SH-SY5Y (cell line): ENCODE data around the gene HMCES.

ENCODE experiments used
- GATA2 ChIP-seq: IDR thresholded peaks from 2 replicates; pipeline ENCODE4 v1.6.1; 2011; ENCODE audit warnings: mild to moderate bottlenecking, low read depth, low read length
- GATA3 ChIP-seq: IDR thresholded peaks from 2 replicates; pipeline ENCODE4 v1.6.1; 2011; ENCODE audit warnings: low read depth, mild to moderate bottlenecking, low read length, moderate library complexity

Gene HMCES, protein sequence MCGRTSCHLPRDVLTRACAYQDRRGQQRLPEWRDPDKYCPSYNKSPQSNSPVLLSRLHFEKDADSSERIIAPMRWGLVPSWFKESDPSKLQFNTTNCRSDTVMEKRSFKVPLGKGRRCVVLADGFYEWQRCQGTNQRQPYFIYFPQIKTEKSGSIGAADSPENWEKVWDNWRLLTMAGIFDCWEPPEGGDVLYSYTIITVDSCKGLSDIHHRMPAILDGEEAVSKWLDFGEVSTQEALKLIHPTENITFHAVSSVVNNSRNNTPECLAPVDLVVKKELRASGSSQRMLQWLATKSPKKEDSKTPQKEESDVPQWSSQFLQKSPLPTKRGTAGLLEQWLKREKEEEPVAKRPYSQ

DNA sequence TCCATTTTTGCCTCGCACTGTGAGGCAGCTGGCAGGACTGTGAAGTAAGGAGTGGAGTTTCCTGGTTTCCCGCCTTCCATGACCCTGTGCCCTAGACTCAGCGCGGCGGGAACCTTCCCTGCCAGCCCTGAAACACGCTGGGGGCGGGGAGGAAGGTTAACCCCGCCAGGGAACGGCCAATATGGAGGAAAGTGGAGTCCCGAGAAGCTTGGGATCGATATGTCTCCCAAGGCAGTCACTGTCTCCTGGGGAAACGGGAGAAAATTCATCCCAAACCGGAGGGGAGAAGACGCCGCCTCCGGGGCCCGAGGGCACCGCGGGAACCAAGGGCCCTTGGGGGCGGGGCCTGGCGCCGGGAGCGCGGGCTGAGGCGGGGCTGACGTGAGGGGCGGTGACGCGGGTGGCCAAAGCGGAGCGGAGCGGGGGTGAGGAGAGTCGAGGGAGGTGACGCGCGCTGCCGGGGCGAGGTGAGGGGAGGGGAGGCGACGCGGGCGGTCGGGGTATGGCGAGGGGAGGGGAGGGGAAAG lies at the start of gene HMCES:
HMCES (plus strand) TSS at position 432 of the 527 bp plus-strand sequence. CDS start 863 bp downstream, outside the sequence.
- TF ChIP-seq GATA2 (no peak), GATA3 (no peak)

DNA sequence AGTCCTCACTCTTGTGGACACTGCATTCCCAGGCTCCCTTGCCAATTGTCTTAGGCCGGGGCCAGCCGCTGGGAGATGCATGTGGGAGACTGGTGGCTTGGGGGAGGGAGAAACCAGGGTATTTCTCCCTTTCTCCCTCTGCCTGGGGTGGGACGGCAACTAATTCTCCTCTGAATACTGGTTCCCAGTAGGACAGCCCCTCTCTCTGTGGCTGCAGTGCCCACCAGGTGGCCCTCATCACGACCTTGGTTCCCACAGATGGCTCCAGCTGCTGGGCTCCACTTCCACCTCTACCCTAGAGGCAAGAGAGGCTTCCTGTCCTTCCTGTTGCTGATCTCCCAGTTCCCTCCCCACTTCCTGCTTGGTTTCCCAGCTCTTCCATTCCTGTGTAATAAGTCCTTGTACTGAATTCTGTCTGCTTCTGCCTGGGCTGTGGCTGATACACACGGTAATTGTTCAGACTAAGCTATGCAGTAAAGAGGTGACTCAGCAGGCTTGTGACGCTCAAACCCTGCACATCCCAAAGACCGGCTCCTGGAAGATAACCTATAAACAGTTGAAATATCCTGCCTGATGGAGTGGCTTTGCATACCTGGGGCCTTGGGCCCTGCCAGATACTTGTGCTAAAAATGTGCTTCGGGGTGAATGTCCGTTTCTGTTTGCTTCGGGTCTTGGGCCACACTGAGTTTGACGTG lies 49.6 kb upstream of the HMCES start:
- TF ChIP-seq GATA2: no peak
- TF ChIP-seq GATA3: no peak

DNA sequence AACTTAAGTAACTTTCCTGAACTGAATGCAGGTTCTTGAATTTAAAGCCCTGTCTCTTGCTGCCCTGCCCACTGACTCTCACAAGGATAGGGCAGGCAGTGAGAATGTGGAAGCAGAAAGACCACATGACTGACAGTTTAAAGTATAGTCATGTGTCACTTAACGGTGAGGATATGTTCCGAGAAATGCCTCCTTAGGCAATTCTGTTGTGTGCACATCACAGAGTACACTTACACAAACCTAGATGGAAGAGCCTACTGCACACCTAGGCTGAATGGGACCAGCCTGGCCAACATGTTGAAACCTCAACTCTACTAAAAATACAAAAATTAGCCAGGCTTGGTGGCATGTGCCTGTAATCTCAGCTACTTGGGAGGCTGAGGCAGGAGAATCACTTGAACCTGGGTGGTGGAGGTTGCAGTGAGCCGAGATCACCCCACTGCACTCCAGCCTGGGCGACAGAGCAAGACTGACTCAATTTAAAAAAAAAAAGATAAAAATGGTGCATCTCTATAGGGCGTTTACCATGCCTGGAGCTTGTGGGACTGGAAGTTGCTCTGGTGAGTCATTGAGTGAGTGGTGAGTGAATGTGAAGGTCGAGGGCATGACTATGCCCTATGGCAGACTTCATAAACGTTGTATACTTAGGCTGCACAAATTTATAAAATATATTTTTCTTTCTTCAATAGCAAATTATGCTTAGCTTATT lies 48.2 kb upstream of the HMCES start:
- TF ChIP-seq GATA2 (no peak), GATA3 (no peak)

DNA sequence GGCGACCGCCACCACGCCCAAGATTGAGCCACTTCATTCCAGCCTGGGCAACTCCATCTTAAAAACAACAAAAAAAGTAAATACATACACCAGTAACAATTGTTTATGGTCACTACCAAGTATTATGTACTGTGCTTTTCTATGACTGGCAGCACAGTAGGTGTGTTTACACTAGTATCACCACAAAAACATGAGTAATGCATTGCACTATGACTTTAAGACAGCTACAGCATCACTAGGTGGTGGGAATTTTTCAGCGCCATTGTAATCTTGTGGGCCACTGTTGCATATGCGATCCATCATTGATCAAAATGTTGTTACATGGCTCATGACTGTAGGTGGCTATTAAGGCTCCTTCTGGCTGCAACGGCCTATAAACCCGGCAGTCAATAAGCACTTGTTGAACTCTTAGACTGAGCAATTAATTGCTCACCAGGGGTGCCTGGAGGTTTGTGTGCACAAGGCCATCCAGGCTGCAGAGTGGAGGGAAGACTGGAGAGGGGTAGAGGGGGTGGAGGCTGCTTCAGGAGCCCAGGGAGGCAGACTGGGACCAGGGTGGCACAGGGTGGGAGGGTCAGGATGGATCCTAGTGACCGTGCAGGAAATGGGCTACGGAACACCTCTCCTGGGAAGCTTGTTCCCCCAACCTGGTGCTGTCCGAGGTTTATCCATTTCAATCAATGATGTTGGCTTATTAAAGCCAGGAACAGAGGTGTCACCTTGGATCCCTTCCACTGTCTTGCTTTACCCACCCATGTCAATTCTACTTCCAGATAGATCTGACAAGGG lies 47.1 kb upstream of the HMCES start:
- TF ChIP-seq GATA3 (no peak), GATA2 (no peak)

DNA sequence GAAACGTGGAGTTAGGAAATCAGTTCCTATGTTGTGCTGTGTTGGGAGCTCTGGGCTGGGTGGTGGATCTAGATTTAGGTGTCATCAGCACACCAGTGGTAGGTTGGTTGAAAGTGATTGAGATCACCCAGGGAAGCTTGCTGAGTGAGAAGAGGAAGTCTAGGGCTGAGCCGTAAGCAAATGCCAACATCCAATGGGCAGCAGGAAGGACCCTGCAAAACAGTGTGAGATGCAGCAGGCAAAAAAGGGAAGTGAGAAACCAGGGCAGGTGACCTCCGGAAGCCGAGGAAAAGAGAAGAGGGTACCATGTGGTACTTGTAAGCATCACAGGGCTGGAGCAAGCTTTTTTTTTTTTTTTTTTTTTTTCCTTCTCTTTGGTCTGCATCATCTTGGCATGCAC lies 45.1 kb upstream of the HMCES start:
- TF ChIP-seq GATA2: no peak
- no peak for TF ChIP-seq GATA3

DNA sequence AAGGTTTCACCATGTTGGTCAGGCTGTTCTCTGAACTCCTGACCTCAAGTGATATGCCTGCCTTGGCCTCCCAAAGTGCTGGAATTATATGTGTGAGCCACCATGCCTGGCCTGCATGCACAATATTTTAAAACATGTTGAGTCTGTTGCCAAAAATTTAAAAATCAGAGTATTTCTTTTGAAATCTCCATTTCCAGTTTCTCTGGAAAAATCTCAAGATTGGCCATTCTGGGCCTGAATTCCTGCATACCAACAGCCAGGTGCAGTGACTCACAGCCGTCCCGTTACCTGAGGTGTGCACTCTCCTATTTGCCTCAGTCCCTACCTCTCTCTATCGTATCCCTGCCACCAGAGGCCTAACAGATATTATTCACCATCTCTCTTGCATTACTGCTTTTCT lies 44.2 kb upstream of the HMCES start:
- no peak for TF ChIP-seq GATA2

DNA sequence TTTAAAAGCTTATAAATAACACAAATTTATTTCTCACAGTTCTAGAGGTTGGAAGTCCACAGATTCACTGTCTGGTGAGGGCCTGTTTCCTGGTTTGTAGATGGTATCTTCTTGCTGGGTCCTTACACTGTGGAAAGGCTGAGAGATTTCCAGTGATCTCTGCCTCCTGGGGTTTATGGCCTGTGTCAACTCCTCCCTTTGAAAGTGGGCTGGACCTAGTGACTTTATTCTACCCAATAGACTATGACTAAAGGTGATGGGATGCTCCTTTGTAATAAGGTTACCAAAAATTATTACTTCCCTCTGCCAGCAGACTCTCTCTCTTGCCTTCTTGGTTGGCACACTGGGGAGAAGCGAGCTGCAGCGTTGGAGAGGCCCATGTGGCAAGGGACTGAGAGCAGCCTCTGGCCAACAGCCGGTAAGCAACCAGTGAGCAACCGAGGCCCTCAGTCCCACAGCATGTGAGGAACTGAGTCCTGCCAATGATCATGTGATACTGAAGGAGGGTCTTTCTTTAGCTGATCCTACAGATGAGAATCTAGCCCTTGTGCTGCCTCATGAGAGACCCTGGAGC lies 43.2 kb upstream of the HMCES start:
- no peak for TF ChIP-seq GATA3
- no peak for TF ChIP-seq GATA2

DNA sequence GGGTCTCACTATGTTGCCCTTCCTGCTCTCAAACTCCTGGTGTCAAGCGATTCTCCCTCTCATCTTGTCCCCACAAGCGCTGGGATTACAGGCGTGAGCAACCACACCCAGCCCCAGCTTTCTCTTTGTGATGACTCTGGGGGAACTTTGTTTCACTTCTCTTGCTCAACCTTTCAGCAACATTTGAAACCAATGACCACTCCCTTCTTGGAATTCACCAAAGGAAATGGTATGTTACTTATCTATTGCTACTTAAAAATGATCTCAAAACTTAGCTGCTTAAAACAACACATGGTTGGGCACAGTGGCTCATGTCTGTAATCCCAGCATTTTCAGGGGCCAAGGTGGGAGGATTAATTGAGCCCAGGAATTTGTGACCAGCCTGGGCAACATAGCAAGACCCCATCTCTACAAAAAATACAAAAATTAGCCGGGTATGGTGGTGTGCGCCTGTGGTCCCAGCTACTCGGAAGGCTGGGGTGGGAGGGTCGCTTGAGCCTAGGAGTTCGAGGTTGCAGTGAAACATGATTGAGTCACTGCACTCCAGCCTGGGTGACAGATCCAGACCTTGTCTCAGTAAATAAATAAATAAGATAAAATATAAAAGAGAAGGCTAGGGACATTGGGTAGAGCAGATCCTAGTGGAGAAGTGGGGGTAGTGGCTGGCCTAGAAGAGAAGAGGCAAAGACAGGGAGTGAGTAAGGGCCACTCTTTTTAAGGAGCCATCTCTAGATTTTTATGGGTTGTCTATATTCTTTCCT lies 39.5 kb upstream of the HMCES start:
- TF ChIP-seq GATA2 (no peak), GATA3 (no peak)

DNA sequence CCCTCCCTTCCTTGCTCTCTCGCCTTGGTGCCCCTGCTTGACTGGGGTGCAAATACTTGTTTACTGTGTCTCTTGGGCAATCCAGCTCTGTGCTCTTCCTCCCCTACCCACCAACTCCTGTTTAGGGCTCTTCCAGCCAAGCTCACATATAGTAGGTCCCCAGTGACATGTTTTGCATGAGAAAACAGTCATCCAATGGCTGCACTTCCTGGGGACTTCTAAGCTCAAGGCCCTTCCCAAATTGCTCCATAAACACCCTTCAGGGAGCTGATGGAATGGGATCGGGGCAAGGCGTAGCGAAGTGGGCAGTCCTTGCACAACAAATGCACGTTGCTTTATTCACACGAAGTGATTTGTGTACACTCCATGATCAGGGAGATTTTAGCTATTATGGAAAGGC lies 38.7 kb upstream of the HMCES start:
- no peak for TF ChIP-seq GATA2

DNA sequence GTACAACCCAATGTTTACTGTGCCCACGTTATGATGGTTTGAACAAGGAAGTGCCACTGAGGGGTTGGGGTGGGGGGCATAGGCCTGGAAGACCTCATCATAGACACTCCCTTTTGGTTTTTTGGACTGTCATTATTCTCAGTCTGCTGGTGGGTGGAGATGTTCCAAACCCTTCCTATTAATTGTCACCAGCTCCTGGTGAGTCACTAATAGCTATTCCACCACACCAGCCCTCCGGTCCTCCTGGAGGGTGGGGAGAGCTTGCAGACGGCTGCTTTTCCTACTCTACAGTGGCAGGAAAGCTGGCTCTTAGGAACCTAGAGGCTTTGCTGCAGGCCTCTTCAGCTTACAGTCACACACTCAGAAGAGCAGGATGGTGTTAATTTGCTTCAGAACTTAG lies 38.2 kb upstream of the HMCES start:
- TF ChIP-seq GATA2 (no peak), GATA3 (no peak)

DNA sequence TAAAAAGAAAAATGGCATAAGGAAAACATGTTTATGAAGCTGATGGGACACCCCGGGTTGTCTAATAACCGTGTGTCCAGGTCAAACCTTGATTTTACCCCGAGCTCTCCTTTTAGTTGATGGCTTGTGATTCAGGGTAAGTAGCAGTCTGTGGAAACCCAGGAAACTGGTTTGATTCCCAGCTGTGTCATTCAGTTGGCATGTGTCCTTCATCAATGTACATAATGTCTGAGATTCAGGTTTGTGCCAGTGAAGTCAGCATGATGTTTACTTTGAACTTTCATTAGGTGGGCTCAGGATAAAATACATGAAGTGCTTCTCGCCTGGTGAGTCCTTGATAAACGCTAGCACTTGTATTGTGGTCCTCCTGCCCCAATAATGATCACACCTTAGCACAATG lies 33.5 kb upstream of the HMCES start:
- TF ChIP-seq GATA3 (no peak), GATA2 (no peak)

DNA sequence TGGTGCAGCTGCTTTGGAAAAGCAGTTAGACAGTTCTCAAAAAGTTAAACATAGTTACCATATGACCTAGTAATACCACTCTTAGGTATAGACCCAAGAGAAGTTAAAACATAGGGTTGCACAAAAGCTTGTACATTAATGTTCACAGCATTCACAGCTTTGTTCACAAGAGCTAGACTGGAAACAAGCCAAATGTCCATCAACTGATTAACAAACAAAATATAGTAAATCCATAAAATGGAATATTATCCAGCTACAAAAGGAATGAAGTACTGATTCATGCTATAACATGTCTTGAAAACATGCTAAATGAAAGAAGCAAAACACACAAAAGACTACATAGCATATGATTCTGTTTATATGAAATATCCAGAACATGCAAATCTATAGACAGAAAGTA lies 32.0 kb upstream of the HMCES start:
- TF ChIP-seq GATA3 (no peak), GATA2 (no peak)

DNA sequence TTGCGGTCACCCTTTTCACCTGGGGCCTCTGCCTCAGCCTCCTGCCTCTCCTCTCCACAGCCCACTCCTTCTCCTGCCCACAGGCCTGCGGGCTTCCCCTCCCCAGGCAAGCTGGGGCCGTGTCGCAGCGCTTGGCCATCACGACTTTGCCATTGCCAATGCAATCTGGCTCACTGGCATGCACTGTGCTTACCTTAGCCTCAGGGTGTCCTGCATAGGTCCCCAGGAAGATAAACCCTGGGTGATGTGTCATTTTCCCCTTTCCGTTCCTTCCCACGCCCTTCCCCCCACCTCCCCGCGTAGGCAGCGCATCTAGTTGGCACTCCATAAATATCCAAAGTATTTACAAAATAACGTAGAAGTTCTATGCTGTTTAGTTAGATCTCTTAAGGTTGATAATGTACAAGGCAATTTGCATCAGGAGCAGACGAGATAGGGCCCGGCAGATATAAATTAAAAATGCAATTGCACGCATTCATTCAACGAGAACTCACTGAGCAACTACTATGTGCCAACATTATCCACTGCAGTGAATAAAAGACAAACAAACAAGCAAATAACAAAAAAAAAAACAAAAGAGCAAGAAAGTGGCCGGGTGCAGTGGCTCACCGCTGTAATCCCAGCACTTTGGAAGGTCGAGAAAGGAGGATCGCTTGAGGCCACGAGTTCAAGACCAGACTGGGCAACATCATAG lies 30.2 kb upstream of the HMCES start:
- TF ChIP-seq GATA3 (no peak), GATA2 (no peak)
